HUES48 (cell line): Measurements from ENCODE around the gene HS6ST3.

Experiments
- H3K27ac ChIP-seq: one replicate; pipeline ENCODE4 v1.7.0; 2013; ENCODE audit warnings: low read depth, low read length, inconsistent platforms
- H3K27me3 ChIP-seq: 2 replicates; pipeline ENCODE4 v1.6.1; 2013; ENCODE audit warnings: mild to moderate bottlenecking, low read length; ENCODE audit not compliant: control insufficient read depth, insufficient read depth
- H3K36me3 ChIP-seq: 2 replicates; pipeline ENCODE4 v1.6.1; 2013; ENCODE audit warnings: low read length; ENCODE audit not compliant: control insufficient read depth, insufficient read depth
- H3K4me1 ChIP-seq: 2 replicates; pipeline ENCODE4 v1.6.1; 2013; ENCODE audit warnings: mild to moderate bottlenecking, low read length; ENCODE audit not compliant: control insufficient read depth, insufficient read depth
- H3K4me3 ChIP-seq: 2 replicates; pipeline ENCODE4 v1.5.1; 2013; ENCODE audit warnings: mild to moderate bottlenecking, low read depth, low read length
- H3K9ac ChIP-seq: 2 replicates; pipeline ENCODE4 v1.6.1; 2013; ENCODE audit warnings: mild to moderate bottlenecking, low read depth, low read length, moderate library complexity
- H3K9me3 ChIP-seq: 2 replicates; pipeline ENCODE4 v1.6.1; 2013; ENCODE audit warnings: low read length; ENCODE audit not compliant: control insufficient read depth, insufficient read depth

The HS6ST3 gene

DNA sequence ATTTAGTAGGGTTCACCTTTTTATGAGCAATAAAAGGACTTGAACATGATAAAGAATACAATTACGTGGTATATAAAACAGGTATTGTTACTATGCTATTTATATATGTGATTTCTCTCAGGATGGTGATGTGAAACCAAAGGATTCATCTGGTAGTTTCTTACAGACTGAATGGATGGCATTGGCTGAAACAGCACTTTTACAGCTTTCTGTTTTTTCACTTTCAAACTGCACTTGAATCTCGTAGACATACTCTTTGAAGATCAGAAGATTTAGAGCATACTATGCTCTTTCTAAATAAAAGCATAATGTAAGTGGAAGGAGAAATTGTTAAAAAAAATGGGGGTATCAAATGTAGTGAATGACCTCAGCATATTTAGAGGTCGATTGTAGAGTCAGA, 354.8 kb downstream of the HS6ST3 start:
- Histone ChIP-seq H3K9ac (no peak overlapping the region), H3K36me3 (no peaks in the 10 kb centered on the region), H3K4me1 (no peaks in the 10 kb centered on the region), H3K4me3 (no peak overlapping the region), H3K27me3 (no peaks in the 10 kb centered on the region), H3K9me3 (no peaks in the 10 kb centered on the region), H3K27ac (no peak overlapping the region)

DNA sequence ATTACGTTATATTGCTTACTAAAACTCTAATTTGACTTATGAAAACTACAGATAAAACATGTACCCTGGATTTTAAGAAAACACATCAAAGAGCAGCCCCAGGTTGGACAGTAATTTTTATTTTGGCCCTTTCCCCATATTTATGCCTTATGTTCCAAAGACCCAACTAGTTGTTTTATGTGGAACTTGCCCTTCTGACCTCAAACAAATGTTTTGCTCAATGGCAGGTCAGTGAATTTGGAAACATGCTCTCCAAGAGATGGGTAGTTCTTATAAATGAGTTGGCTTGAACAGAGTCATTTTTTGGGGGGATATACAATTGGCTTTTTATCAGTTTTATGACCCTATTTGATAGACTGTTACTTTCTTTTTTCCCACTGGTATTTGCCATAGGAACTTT, 360.0 kb downstream of the HS6ST3 start:
- H3K9ac ChIP-seq: no peak overlapping the region
- no peak overlapping the region for H3K4me3 ChIP-seq
- H3K27ac ChIP-seq: no peak overlapping the region
- H3K4me1 ChIP-seq: peaks cover 10% of the 10 kb centered on the region
- H3K27me3 ChIP-seq: no peaks in the 10 kb centered on the region
- H3K9me3 ChIP-seq: no peaks in the 10 kb centered on the region
- no peaks in the 10 kb centered on the region for H3K36me3 ChIP-seq

- Histone ChIP-seq H3K36me3 (no peaks in the 10 kb centered on the region), H3K27ac (no peak overlapping the region), H3K9me3 (no peaks in the 10 kb centered on the region), H3K4me1 (peaks cover 12% of the 10 kb centered on the region), H3K27me3 (no peaks in the 10 kb centered on the region), H3K9ac (no peak overlapping the region), H3K4me3 (no peak overlapping the region)
These were observed 360.6 kb downstream of the HS6ST3 start for GRCh38 chr13:96450326-96451020.

DNA sequence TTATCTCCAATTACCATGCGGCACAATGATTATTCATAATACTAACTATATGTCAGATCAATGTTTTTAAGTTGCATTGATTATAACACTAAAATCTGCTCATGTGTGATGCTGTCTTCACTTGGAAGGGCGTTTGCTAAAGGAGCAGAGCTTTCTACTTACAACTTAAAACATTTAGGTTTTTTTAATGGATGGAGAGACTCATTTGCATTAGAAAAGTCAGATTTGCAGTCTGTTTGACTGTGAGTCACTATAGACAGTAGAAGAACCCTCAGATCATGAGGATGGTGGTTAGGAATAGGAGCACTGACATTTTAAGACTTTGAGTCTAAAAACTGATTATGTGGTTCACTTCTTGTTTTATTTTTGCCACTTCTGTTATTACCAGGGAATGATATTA, 364.6 kb downstream of the HS6ST3 start:
- no peaks in the 10 kb centered on the region for H3K36me3 ChIP-seq
- no peak overlapping the region for H3K9ac ChIP-seq
- H3K27ac ChIP-seq: no peak overlapping the region
- H3K27me3 ChIP-seq: no peaks in the 10 kb centered on the region
- H3K4me3 ChIP-seq: no peak overlapping the region
- peaks cover 14% of the 10 kb centered on the region for H3K4me1 ChIP-seq
- no peaks in the 10 kb centered on the region for H3K9me3 ChIP-seq

DNA sequence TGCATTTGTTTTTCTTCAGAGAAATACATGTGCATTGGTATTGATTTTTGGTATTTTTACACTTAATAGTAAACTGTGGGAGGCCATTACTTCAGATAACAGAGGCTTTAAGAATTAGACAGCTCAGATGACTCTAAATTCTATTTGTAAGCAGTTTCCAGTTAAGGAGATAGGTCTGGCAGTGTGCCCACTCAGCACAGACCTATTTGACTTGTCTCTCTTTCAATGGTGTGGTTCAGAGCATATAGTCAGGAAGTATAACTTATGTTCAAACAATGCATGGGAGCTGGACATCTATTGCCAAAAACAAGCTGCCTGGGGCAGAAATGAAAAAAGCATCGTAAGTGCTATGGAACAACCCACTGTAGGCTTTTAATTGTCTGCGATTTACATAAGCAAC, 370.7 kb downstream of the HS6ST3 start:
- Histone ChIP-seq H3K36me3 (no peaks in the 10 kb centered on the region), H3K27me3 (no peaks in the 10 kb centered on the region), H3K27ac (no peak overlapping the region), H3K9ac (no peak overlapping the region), H3K4me1 (peaks cover 2% of the 10 kb centered on the region; the same call in 1 of the 2 replicates), H3K4me3 (no peak overlapping the region), H3K9me3 (no peaks in the 10 kb centered on the region)

- no peaks in the 10 kb centered on the region for H3K36me3 ChIP-seq
- H3K9me3 ChIP-seq: no peaks in the 10 kb centered on the region
- H3K4me1 ChIP-seq: peaks cover 21% of the 10 kb centered on the region
- H3K4me3 ChIP-seq: no peak overlapping the region
- no peak overlapping the region for H3K9ac ChIP-seq
- H3K27ac ChIP-seq: no peak overlapping the region
- H3K27me3 ChIP-seq: peaks cover 6% of the 10 kb centered on the region; the same call in 1 of the 2 replicates
These were observed 383.7 kb downstream of the HS6ST3 start for GRCh38 chr13:96473526-96474180.

DNA sequence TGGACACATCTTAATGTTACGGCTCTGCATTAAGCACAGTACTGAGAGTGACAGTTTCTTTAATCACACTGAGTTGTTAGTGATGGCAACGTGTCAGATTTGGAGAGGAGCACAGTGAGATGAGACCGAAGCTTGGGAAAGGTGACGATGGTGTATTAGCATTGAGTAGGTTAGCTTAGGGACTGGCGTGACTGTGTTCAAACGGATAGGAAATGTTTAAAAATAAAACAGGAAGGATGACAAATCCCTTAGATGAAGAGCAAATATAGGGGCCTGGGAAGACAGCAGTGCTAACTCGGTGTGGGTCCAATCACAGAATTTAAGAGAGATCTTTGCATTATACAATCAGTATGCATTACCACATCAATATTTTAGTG, 384.3 kb downstream of the HS6ST3 start:
- no peaks in the 10 kb centered on the region for H3K36me3 ChIP-seq
- H3K27me3 ChIP-seq: peaks cover 6% of the 10 kb centered on the region; the same call in 1 of the 2 replicates
- H3K9ac ChIP-seq: no peak overlapping the region
- no peaks in the 10 kb centered on the region for H3K9me3 ChIP-seq
- no peak overlapping the region for H3K27ac ChIP-seq
- H3K4me1 ChIP-seq: peaks cover 16% of the 10 kb centered on the region
- H3K4me3 ChIP-seq: no peak overlapping the region

- no peaks in the 10 kb centered on the region for H3K9me3 ChIP-seq
- no peaks in the 10 kb centered on the region for H3K27me3 ChIP-seq
- no peak overlapping the region for H3K4me3 ChIP-seq
- H3K36me3 ChIP-seq: no peaks in the 10 kb centered on the region
- H3K27ac ChIP-seq: no peak overlapping the region
- H3K4me1 ChIP-seq: peaks cover 13% of the 10 kb centered on the region; the same call in 1 of the 2 replicates
- H3K9ac ChIP-seq: no peak overlapping the region
These were observed 385.2 kb downstream of the HS6ST3 start for GRCh38 chr13:96475103-96475502.

GRCh38 chr13:96481482-96481881, 391.6 kb downstream of the HS6ST3 start:
- H3K4me3 ChIP-seq: no peak overlapping the region
- H3K9ac ChIP-seq: no peak overlapping the region
- no peaks in the 10 kb centered on the region for H3K9me3 ChIP-seq
- H3K4me1 ChIP-seq: 0 out of 2 replicates have a peak, but pooled peaks cover 7% of the 10 kb centered on the region
- no peaks in the 10 kb centered on the region for H3K27me3 ChIP-seq
- H3K36me3 ChIP-seq: no peaks in the 10 kb centered on the region
- H3K27ac ChIP-seq: no peak overlapping the region

- Histone ChIP-seq H3K27me3 (no peaks in the 10 kb centered on the region), H3K9ac (no peak overlapping the region), H3K4me3 (no peak overlapping the region), H3K27ac (no peak overlapping the region), H3K4me1 (no peaks in the 10 kb centered on the region), H3K9me3 (no peaks in the 10 kb centered on the region), H3K36me3 (no peaks in the 10 kb centered on the region)
These were observed 400.6 kb downstream of the HS6ST3 start for GRCh38 chr13:96490496-96490989.

- no peaks in the 10 kb centered on the region for H3K4me1 ChIP-seq
- H3K36me3 ChIP-seq: no peaks in the 10 kb centered on the region
- no peak overlapping the region for H3K4me3 ChIP-seq
- H3K27ac ChIP-seq: no peak overlapping the region
- H3K9me3 ChIP-seq: no peaks in the 10 kb centered on the region
- no peak overlapping the region for H3K9ac ChIP-seq
- no peaks in the 10 kb centered on the region for H3K27me3 ChIP-seq
These were observed 401.2 kb downstream of the HS6ST3 start for GRCh38 chr13:96491103-96491502.
